Activated CD4-positive, alpha-beta T cell treated with anti-CD3 and anti-CD28 coated beads, Interleukin-2, amount 10 ng/mL, durations not matched to agents 24 days and 14 days (primary cell): ENCODE data around the gene TBC1D16. TPM values are rescaled to one million over a fixed set of nuclear protein-coding genes. Genes with fewer than 3 reads are reported as not detected.

Experiments used
- DNase-seq: peaks from one replicate; pipeline ENCODE4 v3.0.0; 2022
- H3K27ac Mint-ChIP-seq: one replicate; pipeline ENCODE4 v1.8.0; 2022; ENCODE audit warnings: mild to moderate bottlenecking, mixed read lengths
- H3K27me3 Mint-ChIP-seq: one replicate; pipeline ENCODE4 v1.8.0; 2022; ENCODE audit warnings: mixed read lengths
- H3K36me3 Mint-ChIP-seq: one replicate; pipeline ENCODE4 v1.8.0; 2022; ENCODE audit warnings: low read depth, mild to moderate bottlenecking, mixed read lengths
- H3K4me1 Mint-ChIP-seq: one replicate; pipeline ENCODE4 v1.8.0; 2021; ENCODE audit warnings: mixed read lengths
- H3K4me3 Mint-ChIP-seq: one replicate; pipeline ENCODE4 v1.8.0; 2022; ENCODE audit warnings: mild to moderate bottlenecking, moderate library complexity, mixed read lengths
- H3K9me3 Mint-ChIP-seq: one replicate; pipeline ENCODE4 v1.8.0; 2021; ENCODE audit warnings: mixed read lengths
- intact Hi-C: fragments of 100-400 bp; cut with micrococcal nuclease; formaldehyde crosslinking; loops from one replicate; pipeline ENCODE4 v1.15.1; 2023
- total RNA-seq: library from RNA; stranded (reverse); gene quantifications from 2 replicates; pipeline ENCODE4 v1.2.3, GENCODE V29; 2022

Gene TBC1D16
- total RNA-seq, 1 donor from 2014 or later, result 1.4 TPM

GRCh38 chr17:79952265-79952877 is 83.3 kb downstream of the TBC1D16 start:
- Mint-ChIP-seq H3K9me3 (no peaks in the 10 kb centered on the region), H3K27ac (no peak overlapping the region), H3K36me3 (no peaks in the 10 kb centered on the region), H3K4me3 (no peak overlapping the region), H3K4me1 (no peaks in the 10 kb centered on the region), H3K27me3 (peaks cover 5% of the 10 kb centered on the region)
- intact Hi-C loops, result no loop called here
- no peak for DNase-seq

DNA sequence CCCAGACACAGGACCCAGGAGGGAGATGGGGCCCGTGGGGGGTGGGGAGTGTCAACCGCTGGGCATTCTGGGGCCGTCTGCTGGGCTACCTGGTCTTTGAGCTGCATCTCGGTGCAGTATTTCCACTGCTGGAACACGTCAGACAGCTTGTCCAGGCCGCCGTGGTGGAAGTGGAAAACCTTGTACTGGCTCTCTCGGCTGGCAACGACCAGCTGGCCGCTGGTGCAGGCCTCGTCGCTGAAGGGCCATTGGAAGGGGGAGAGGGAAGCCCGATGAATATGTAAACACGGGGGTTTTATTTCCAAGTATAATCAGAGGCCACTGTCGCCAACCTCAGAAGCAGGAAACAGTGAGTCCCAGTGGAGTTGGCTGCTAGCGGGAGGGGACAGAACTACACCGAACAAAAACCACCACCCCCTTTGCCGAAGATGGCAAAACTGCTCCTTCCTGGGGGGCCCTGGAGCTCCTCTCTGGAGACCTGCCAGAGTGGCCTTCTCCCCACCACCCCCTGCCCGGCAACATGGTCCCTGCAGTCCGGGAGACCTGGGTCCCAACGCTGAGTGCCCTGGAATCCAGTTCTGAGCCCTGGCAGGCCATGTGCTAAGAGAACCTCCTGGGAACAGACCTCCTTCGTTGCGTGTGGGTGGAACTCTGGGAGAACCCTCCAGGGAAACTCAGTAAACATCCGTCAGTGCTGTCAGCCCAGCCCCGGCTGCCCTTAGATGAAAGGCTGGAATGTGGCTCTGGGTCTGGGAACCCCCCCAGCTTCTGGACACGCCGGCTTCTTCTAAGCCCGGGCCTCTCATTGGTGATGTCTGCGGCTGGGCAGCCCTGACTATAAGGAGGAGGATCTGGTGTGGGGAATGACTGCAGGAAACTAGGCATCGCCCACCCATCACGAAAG is 84.1 kb downstream of the TBC1D16 start:
- no peaks in the 10 kb centered on the region for H3K9me3 Mint-ChIP-seq
- H3K27me3 Mint-ChIP-seq, result no peaks in the 10 kb centered on the region
- no peak overlapping the region for H3K27ac Mint-ChIP-seq
- intact Hi-C loops, result no loop called here
- no peaks in the 10 kb centered on the region for H3K4me1 Mint-ChIP-seq
- H3K36me3 Mint-ChIP-seq, result no peaks in the 10 kb centered on the region
- no peak overlapping the region for H3K4me3 Mint-ChIP-seq
- DNase-seq, result no peak

GRCh38 chr17:79950751-79951150 is 84.9 kb downstream of the TBC1D16 start:
- no peak for DNase-seq
- no peaks in the 10 kb centered on the region for H3K4me1 Mint-ChIP-seq

GRCh38 chr17:79950306-79950705 is 85.4 kb downstream of the TBC1D16 start:
- DNase-seq, result no peak
- H3K36me3 Mint-ChIP-seq, result no peaks in the 10 kb centered on the region
- no peak overlapping the region for H3K4me3 Mint-ChIP-seq
- H3K27ac Mint-ChIP-seq, result no peak overlapping the region
- intact Hi-C loops, result no loop called here
- H3K4me1 Mint-ChIP-seq, result no peaks in the 10 kb centered on the region
- no peaks in the 10 kb centered on the region for H3K27me3 Mint-ChIP-seq
- H3K9me3 Mint-ChIP-seq, result no peaks in the 10 kb centered on the region

More at GRCh38 chr17:79950751-79951150, 84.9 kb downstream of the TBC1D16 start:
- no peak overlapping the region for H3K27ac Mint-ChIP-seq
- no peaks in the 10 kb centered on the region for H3K36me3 Mint-ChIP-seq
- no peaks in the 10 kb centered on the region for H3K9me3 Mint-ChIP-seq
- H3K27me3 Mint-ChIP-seq, result no peaks in the 10 kb centered on the region
- H3K4me3 Mint-ChIP-seq, result no peak overlapping the region
- intact Hi-C loops, result no loop called here

DNA sequence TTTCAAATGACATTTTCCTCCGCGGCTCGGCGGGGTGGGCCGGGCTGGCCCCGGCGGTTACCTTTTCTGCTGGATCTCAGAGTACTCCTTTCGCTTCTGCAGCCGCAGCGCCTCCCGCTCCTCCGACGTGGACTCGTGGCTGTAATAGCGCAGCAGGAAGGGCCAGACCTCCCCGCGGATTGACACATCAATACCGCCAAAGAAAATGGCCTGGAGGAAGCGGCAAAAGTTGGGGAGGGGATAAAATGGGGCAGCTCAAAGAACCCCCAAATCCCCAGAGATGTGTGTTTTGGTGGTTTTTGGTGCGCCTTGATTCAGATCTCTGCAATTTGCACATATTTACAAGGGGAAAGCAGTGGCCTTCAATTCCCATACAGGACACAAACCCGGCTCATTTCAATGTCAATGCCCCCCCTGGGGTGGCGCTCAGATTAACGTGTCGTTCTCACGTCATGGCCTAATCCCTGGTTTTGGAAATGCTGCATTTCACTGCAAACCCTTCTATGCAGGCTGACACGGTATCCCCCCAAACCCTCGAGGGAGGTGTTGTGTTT is 85.9 kb downstream of the TBC1D16 start:
- no peaks in the 10 kb centered on the region for H3K9me3 Mint-ChIP-seq
- no peaks in the 10 kb centered on the region for H3K27me3 Mint-ChIP-seq
- no peak overlapping the region for H3K4me3 Mint-ChIP-seq
- H3K4me1 Mint-ChIP-seq, result no peaks in the 10 kb centered on the region
- intact Hi-C loops, result loop anchor here (10.0 kb wide), 1 partner anchor 75 kb away; no protein-coding TSS in a partner anchor
- no peak for DNase-seq
- H3K27ac Mint-ChIP-seq, result no peak overlapping the region
- H3K36me3 Mint-ChIP-seq, result no peaks in the 10 kb centered on the region

DNA sequence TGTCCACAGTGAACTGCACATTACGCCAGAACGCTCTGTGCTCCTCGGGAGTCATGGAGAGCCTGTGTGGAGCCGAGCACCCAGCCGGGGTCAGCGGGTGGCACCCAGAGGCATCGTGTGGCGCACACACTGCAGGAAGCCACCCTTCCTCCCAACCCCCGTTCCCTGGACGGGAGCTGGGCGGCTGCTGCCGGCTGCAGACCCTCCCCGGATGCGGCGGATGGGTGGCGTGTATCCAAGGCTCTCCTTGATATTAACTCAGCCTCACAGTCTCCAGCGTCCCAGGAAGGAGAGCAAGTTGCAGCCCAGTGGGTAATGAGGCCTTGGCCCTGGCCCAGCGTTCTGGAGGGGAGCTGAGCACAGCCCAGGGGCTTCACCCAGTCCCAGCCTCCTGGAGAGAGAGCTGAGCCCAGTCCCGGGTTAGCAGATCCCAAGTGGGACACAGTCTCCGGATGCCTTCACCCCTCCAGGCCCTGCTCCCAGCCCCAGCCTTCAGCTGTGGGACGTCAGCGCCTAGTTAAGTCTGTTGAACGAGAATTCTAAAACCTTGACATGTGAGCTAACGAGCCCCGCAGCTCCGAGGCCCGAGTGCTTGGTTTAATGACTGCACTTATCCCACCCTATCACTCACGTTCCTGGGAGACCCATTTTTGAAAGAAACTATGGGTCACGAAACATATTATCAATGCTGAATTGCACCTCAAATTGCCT is 86.6 kb downstream of the TBC1D16 start:
- no peak overlapping the region for H3K4me3 Mint-ChIP-seq
- no peak overlapping the region for H3K27ac Mint-ChIP-seq
- no peak for DNase-seq
- H3K27me3 Mint-ChIP-seq, result no peaks in the 10 kb centered on the region
- intact Hi-C loops, result loop anchor here (10.0 kb wide), 1 partner anchor 74 kb away; no protein-coding TSS in a partner anchor
- no peaks in the 10 kb centered on the region for H3K36me3 Mint-ChIP-seq
- no peaks in the 10 kb centered on the region for H3K4me1 Mint-ChIP-seq
- no peaks in the 10 kb centered on the region for H3K9me3 Mint-ChIP-seq

DNA sequence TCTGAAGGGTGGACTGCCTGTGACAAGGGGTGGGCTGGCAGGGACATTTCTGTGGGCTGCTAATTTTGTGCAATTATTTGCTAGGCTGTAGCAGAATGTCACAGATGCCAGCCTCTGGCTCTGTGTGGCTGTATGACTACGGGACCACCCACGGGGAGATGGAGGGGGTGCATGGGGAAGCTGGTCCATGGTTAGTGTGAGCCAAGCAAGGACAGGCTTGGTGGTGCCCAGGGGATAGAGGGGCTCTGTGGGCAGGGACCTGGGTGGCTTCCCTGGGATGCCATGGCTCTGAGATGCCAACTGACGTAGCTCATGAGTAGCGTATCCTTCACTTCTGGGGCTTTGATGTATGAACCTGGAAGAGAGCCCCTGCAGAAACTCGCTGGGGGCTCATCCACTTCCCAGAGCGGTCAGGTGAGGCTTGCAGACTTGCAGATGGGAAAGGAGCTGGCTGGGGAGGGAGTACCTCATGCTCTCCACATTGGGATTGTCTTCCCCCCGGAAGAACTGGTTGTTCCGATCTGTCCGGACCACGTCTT is 87.2 kb downstream of the TBC1D16 start:
- no peaks in the 10 kb centered on the region for H3K27me3 Mint-ChIP-seq
- H3K4me3 Mint-ChIP-seq, result no peak overlapping the region
- DNase-seq, result no peak
- H3K9me3 Mint-ChIP-seq, result no peaks in the 10 kb centered on the region
- H3K27ac Mint-ChIP-seq, result no peak overlapping the region
- intact Hi-C loops, result loop anchor here (10.0 kb wide), 1 partner anchor 74 kb away; no protein-coding TSS in a partner anchor
- H3K4me1 Mint-ChIP-seq, result no peaks in the 10 kb centered on the region
- no peaks in the 10 kb centered on the region for H3K36me3 Mint-ChIP-seq

- Mint-ChIP-seq H3K9me3 (no peaks in the 10 kb centered on the region), H3K27me3 (no peaks in the 10 kb centered on the region), H3K27ac (no peak overlapping the region), H3K36me3 (no peaks in the 10 kb centered on the region), H3K4me1 (peaks cover 6% of the 10 kb centered on the region), H3K4me3 (no peak overlapping the region)
- DNase-seq, result no peak
- intact Hi-C loops, result loop anchor here (10.0 kb wide), 1 partner anchor 73 kb away; no protein-coding TSS in a partner anchor
These were observed 88.2 kb downstream of the TBC1D16 start for GRCh38 chr17:79947351-79948031.

DNA sequence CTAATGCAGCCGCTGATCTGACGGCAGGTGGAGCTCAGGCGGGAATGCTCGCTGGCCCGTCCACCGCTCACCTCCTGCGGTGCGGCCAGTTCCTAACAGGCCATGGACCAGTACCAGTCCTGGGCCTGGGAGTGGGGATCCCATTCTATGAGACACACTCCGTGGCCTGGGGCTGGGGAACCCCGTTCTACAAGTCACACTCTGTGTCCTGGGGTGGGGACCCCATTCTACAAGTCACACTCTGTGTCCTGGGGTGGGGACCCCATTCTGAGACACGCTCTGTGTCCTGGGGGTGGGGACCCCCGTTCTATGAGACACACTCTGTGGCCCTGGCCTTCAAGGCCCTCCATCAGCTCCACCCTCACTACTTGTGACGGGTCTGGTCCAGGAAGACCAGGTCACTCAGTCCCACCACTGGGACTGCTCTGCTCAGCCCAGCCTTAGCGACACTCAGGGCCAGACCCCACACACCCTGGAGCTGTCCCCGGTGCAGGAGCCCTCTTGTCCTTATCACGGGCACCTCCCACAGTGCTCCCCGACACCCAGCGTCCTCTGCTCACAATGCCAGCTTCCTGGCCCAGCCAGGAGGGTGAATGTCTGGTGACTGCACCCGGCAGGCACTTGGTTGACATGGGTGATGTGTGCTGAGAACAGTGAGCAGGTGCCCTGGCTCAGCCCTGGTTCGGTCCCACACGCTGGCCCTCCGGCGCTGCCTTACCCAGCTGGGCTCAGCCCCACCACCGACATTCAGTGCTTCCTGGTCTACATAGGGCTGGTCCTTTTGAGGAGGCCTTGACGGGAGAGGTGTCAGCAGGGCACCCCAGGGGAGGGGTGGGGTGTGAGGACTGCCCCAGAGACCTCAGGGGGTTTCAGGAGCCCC is 89.1 kb downstream of the TBC1D16 start:
- Mint-ChIP-seq H3K4me1 (peaks cover 7% of the 10 kb centered on the region), H3K4me3 (no peak overlapping the region), H3K27me3 (no peaks in the 10 kb centered on the region)

DNA sequence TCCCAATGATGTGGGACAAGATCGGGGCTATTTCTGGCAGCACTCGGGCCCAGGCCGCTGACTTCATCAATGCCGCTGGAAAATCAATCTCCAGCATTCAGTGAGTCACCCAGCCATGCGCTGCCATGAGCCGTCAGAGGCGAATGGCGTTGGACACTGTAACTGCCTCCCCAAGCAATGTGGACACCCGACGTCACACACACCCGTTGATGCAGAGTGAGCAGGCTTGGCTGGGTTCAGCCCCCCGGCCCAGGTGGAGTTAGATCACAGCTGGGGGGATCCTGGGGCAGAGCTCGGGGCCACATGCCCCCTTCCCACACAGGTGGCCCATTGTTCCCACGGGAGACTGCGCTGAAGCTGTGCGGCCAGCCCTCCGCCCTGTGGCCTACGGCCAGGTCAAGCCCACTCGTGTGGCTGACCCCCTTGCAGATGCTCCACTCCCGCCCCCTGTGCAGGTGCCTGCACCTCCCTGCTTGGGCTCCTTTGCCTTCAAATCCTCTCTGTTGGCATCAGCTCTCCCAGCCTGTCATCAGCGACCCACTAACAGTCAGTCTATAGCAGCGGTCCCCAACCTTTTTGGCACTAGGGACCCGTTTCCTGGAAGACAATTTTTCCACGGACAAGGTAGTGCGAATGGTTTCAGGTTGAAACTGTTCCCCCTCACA is 89.9 kb downstream of the TBC1D16 start:
- Mint-ChIP-seq H3K27me3 (no peaks in the 10 kb centered on the region), H3K9me3 (no peaks in the 10 kb centered on the region), H3K4me1 (peaks cover 7% of the 10 kb centered on the region), H3K36me3 (no peaks in the 10 kb centered on the region), H3K27ac (no peak overlapping the region), H3K4me3 (no peak overlapping the region)
- no peak for DNase-seq
- intact Hi-C loops, result loop anchor here (10.0 kb wide), 1 partner anchor 71 kb away; no protein-coding TSS in a partner anchor

More for the DNA sequence above, 89.1 kb downstream of the TBC1D16 start:
- Mint-ChIP-seq H3K27ac (no peak overlapping the region), H3K9me3 (no peaks in the 10 kb centered on the region), H3K36me3 (no peaks in the 10 kb centered on the region)
- DNase-seq, result no peak
- intact Hi-C loops, result loop anchor here (10.0 kb wide), 1 partner anchor 72 kb away; no protein-coding TSS in a partner anchor

GRCh38 chr17:79944821-79945391 is 90.8 kb downstream of the TBC1D16 start:
- H3K27ac Mint-ChIP-seq, result no peak overlapping the region
- peaks cover 7% of the 10 kb centered on the region for H3K4me1 Mint-ChIP-seq
- no peaks in the 10 kb centered on the region for H3K36me3 Mint-ChIP-seq
- H3K4me3 Mint-ChIP-seq, result no peak overlapping the region
- intact Hi-C loops, result loop anchor here (10.0 kb wide), 1 partner anchor 70 kb away; no protein-coding TSS in a partner anchor
- no peak for DNase-seq
- no peaks in the 10 kb centered on the region for H3K9me3 Mint-ChIP-seq
- H3K27me3 Mint-ChIP-seq, result peaks cover 3% of the 10 kb centered on the region
